ENCODE measurements around the gene GLRA2.
"Not testable (repeated sequence)": the region's sequence is repeated elsewhere in the genome, so short reads cannot be mapped to it uniquely, and the experiment has no call there.

GLRA2 gene

GRCh38 chrX:14590693-14591424 lies 61.5 kb downstream of the GLRA2 start:
- Histone ChIP-seq H3K4me3 (ENCODE audit: low read length) (no peak overlapping the region), H3K27ac (ENCODE audit: low read length) (no peak overlapping the region)
- WGBS (ENCODE audit: insufficient coverage, insufficient read length), result no CpG with 5 or more reads among the region's 7 CpGs

GRCh38 chrX:14591976-14592375 lies 62.6 kb downstream of the GLRA2 start:
- Histone ChIP-seq H3K36me3 (ENCODE audit: control insufficient read depth, insufficient read depth, low read length) (no peaks in the 10 kb centered on the region), H3K27ac (ENCODE audit: low read length) (no peak overlapping the region), H3K4me1 (ENCODE audit: control insufficient read depth, insufficient read depth, low read length) (no peaks in the 10 kb centered on the region), H3K9me3 (ENCODE audit: control insufficient read depth, insufficient read depth, low read length) (no peaks in the 10 kb centered on the region), H3K4me3 (ENCODE audit: low read length) (no peak overlapping the region), H3K27me3 (ENCODE audit: control insufficient read depth, insufficient read depth, low read length) (no peaks in the 10 kb centered on the region)
- WGBS (ENCODE audit: insufficient coverage, insufficient read length), result no CpG with 5 or more reads among the region's 2 CpGs
- DNase-seq (ENCODE audit: low read depth, low spot score), result no peak

More at GRCh38 chrX:14590693-14591424, 61.5 kb downstream of the GLRA2 start:
- no peaks in the 10 kb centered on the region for H3K36me3 ChIP-seq (ENCODE audit: control insufficient read depth, insufficient read depth, low read length)
- no peaks in the 10 kb centered on the region for H3K4me1 ChIP-seq (ENCODE audit: control insufficient read depth, insufficient read depth, low read length)
- no peak for DNase-seq (ENCODE audit: low read depth, low spot score)
- H3K27me3 ChIP-seq (ENCODE audit: control insufficient read depth, insufficient read depth, low read length), result no peaks in the 10 kb centered on the region
- no peaks in the 10 kb centered on the region for H3K9me3 ChIP-seq (ENCODE audit: control insufficient read depth, insufficient read depth, low read length)

- Histone ChIP-seq H3K4me1 (ENCODE audit: control insufficient read depth, insufficient read depth, low read length) (no peaks in the 10 kb centered on the region), H3K27me3 (ENCODE audit: control insufficient read depth, insufficient read depth, low read length) (no peaks in the 10 kb centered on the region), H3K4me3 (ENCODE audit: low read length) (no peak overlapping the region), H3K27ac (ENCODE audit: low read length) (no peak overlapping the region), H3K9me3 (ENCODE audit: control insufficient read depth, insufficient read depth, low read length) (no peaks in the 10 kb centered on the region), H3K36me3 (ENCODE audit: control insufficient read depth, insufficient read depth, low read length) (no peaks in the 10 kb centered on the region)
- no peak for DNase-seq (ENCODE audit: low read depth, low spot score)
Observed at GRCh38 chrX:14594521-14594920, 65.2 kb downstream of the GLRA2 start.

- no peaks in the 10 kb centered on the region for H3K36me3 ChIP-seq (ENCODE audit: control insufficient read depth, insufficient read depth, low read length)
- H3K27ac ChIP-seq (ENCODE audit: low read length), result no peak overlapping the region
- no CpG with 5 or more reads among the region's 3 CpGs for WGBS (ENCODE audit: insufficient coverage, insufficient read length)
- H3K9me3 ChIP-seq (ENCODE audit: control insufficient read depth, insufficient read depth, low read length), result no peaks in the 10 kb centered on the region
- no peak overlapping the region for H3K4me3 ChIP-seq (ENCODE audit: low read length)
- H3K4me1 ChIP-seq (ENCODE audit: control insufficient read depth, insufficient read depth, low read length), result no peaks in the 10 kb centered on the region
- no peaks in the 10 kb centered on the region for H3K27me3 ChIP-seq (ENCODE audit: control insufficient read depth, insufficient read depth, low read length)
- peak; percentile 1 for DNase-seq (ENCODE audit: low read depth, low spot score)
Observed at GRCh38 chrX:14598330-14598729, 69.0 kb downstream of the GLRA2 start.

- no peak overlapping the region for H3K4me3 ChIP-seq (ENCODE audit: low read length)
- no peaks in the 10 kb centered on the region for H3K27me3 ChIP-seq (ENCODE audit: control insufficient read depth, insufficient read depth, low read length)
- no CpG with 5 or more reads among the region's 3 CpGs for WGBS (ENCODE audit: insufficient coverage, insufficient read length)
- no peaks in the 10 kb centered on the region for H3K9me3 ChIP-seq (ENCODE audit: control insufficient read depth, insufficient read depth, low read length)
- no peaks in the 10 kb centered on the region for H3K36me3 ChIP-seq (ENCODE audit: control insufficient read depth, insufficient read depth, low read length)
- DNase-seq (ENCODE audit: low read depth, low spot score), result no peak
- H3K27ac ChIP-seq (ENCODE audit: low read length), result no peak overlapping the region
- no peaks in the 10 kb centered on the region for H3K4me1 ChIP-seq (ENCODE audit: control insufficient read depth, insufficient read depth, low read length)
Observed at GRCh38 chrX:14607446-14607985, 78.2 kb downstream of the GLRA2 start.

GRCh38 chrX:14612450-14612849 lies 83.1 kb downstream of the GLRA2 start:
- H3K4me1 ChIP-seq (ENCODE audit: control insufficient read depth, insufficient read depth, low read length); H3K27ac ChIP-seq (ENCODE audit: low read length); H3K9me3 ChIP-seq (ENCODE audit: control insufficient read depth, insufficient read depth, low read length); H3K27me3 ChIP-seq (ENCODE audit: control insufficient read depth, insufficient read depth, low read length); H3K4me3 ChIP-seq (ENCODE audit: low read length); DNase-seq (ENCODE audit: low read depth, low spot score); H3K36me3 ChIP-seq (ENCODE audit: control insufficient read depth, insufficient read depth, low read length): not testable (repeated sequence)
- no CpG with 5 or more reads among the region's 5 CpGs for WGBS (ENCODE audit: insufficient coverage, insufficient read length)

GRCh38 chrX:14616301-14616700 lies 87.0 kb downstream of the GLRA2 start:
- H3K4me3 ChIP-seq (ENCODE audit: low read length), result no peak overlapping the region
- no peak overlapping the region for H3K27ac ChIP-seq (ENCODE audit: low read length)
- WGBS (ENCODE audit: insufficient coverage, insufficient read length), result no CpG with 5 or more reads among the region's 4 CpGs
- no peaks in the 10 kb centered on the region for H3K4me1 ChIP-seq (ENCODE audit: control insufficient read depth, insufficient read depth, low read length)
- no peak for DNase-seq (ENCODE audit: low read depth, low spot score)
- H3K27me3 ChIP-seq (ENCODE audit: control insufficient read depth, insufficient read depth, low read length), result no peaks in the 10 kb centered on the region
- no peaks in the 10 kb centered on the region for H3K9me3 ChIP-seq (ENCODE audit: control insufficient read depth, insufficient read depth, low read length)
- H3K36me3 ChIP-seq (ENCODE audit: control insufficient read depth, insufficient read depth, low read length), result no peaks in the 10 kb centered on the region

- Histone ChIP-seq H3K36me3 (ENCODE audit: control insufficient read depth, insufficient read depth, low read length) (no peaks in the 10 kb centered on the region), H3K4me3 (ENCODE audit: low read length) (no peak overlapping the region), H3K9me3 (ENCODE audit: control insufficient read depth, insufficient read depth, low read length) (no peaks in the 10 kb centered on the region), H3K27ac (ENCODE audit: low read length) (no peak overlapping the region), H3K4me1 (ENCODE audit: control insufficient read depth, insufficient read depth, low read length) (no peaks in the 10 kb centered on the region), H3K27me3 (ENCODE audit: control insufficient read depth, insufficient read depth, low read length) (no peaks in the 10 kb centered on the region)
- no CpG with 5 or more reads among the region's 4 CpGs for WGBS (ENCODE audit: insufficient coverage, insufficient read length)
- DNase-seq (ENCODE audit: low read depth, low spot score), result no peak
Observed at GRCh38 chrX:14616836-14617235, 87.5 kb downstream of the GLRA2 start.

- H3K4me1 ChIP-seq (ENCODE audit: control insufficient read depth, insufficient read depth, low read length), result no peaks in the 10 kb centered on the region
- no peaks in the 10 kb centered on the region for H3K36me3 ChIP-seq (ENCODE audit: control insufficient read depth, insufficient read depth, low read length)
- no peak overlapping the region for H3K27ac ChIP-seq (ENCODE audit: low read length)
- no peak overlapping the region for H3K4me3 ChIP-seq (ENCODE audit: low read length)
- DNase-seq (ENCODE audit: low read depth, low spot score), result no peak
- no peaks in the 10 kb centered on the region for H3K9me3 ChIP-seq (ENCODE audit: control insufficient read depth, insufficient read depth, low read length)
- no peaks in the 10 kb centered on the region for H3K27me3 ChIP-seq (ENCODE audit: control insufficient read depth, insufficient read depth, low read length)
- WGBS (ENCODE audit: insufficient coverage, insufficient read length), result no CpG with 5 or more reads among the region's 5 CpGs
Observed at GRCh38 chrX:14618177-14618965, 89.0 kb downstream of the GLRA2 start.

- Histone ChIP-seq H3K36me3 (ENCODE audit: control insufficient read depth, insufficient read depth, low read length) (no peaks in the 10 kb centered on the region), H3K27me3 (ENCODE audit: control insufficient read depth, insufficient read depth, low read length) (no peaks in the 10 kb centered on the region), H3K9me3 (ENCODE audit: control insufficient read depth, insufficient read depth, low read length) (no peaks in the 10 kb centered on the region), H3K4me1 (ENCODE audit: control insufficient read depth, insufficient read depth, low read length) (no peaks in the 10 kb centered on the region), H3K4me3 (ENCODE audit: low read length) (no peak overlapping the region), H3K27ac (ENCODE audit: low read length) (no peak overlapping the region)
- no peak for DNase-seq (ENCODE audit: low read depth, low spot score)
- no CpG with 5 or more reads among the region's 3 CpGs for WGBS (ENCODE audit: insufficient coverage, insufficient read length)
Observed at GRCh38 chrX:14630733-14631132, 101.4 kb downstream of the GLRA2 start.
